Breast epithelium (tissue), 3 donors: Measurements from ENCODE around the gene ICAM5.

Experiments
- CTCF ChIP-seq, 3 donors: fragments of 450-650 bp; IDR thresholded peaks; one replicate each; pipeline ENCODE4 v1.5.1; 2016 to 2017; ENCODE audit warnings: antibody characterized with exemption in 3 of 3, mild to moderate bottlenecking in 3 of 3, moderate library complexity in 3 of 3
- POLR2A ChIP-seq: fragments of 450-650 bp; IDR thresholded peaks from one replicate; pipeline ENCODE4 v1.6.1; 2016; ENCODE audit warnings: antibody characterized with exemption, mild to moderate bottlenecking, moderate library complexity
- POLR2AphosphoS5 ChIP-seq, 3 donors: sonication (generic); formaldehyde crosslinking; IDR thresholded peaks; one replicate each; pipeline ENCODE4 v1.6.1; 2017; ENCODE audit warnings: antibody characterized with exemption in 3 of 3

GRCh38 chr19:10289836-10290356 lies at the start of gene ICAM5:
- no peak for TF ChIP-seq CTCF (IDR thresholded peaks at IDR 0.05)
- TF ChIP-seq POLR2AphosphoS5 (IDR thresholded peaks at IDR 0.05) = no peak
- no peak for TF ChIP-seq POLR2A
